ENCODE data around the gene FGD2. TPM values are rescaled to one million over a fixed set of nuclear protein-coding genes. Genes with fewer than 3 reads are reported as not detected.

The FGD2 gene
- total and polyA plus RNA-seq, 9 of the 15 experiments (the other 6 are each of a cell fraction or from before 2014, with no cell fraction given) = 0.09 TPM; not detected in 8

GRCh38 chr6:37061157-37061804 lies 55.8 kb downstream of the FGD2 start (continued):
- TF ChIP-seq ZBTB43 (CRISPR knock-in tag; IDR thresholded peaks at IDR 0.05) (no peak), TAF15 (IDR thresholded peaks at IDR 0.05; ENCODE audit: low read depth, low read length) (no peak), RFX5 (IDR thresholded peaks at IDR 0.05; ENCODE audit: low read depth, low read length) (no peak), ZNF217 (CRISPR knock-in tag; IDR thresholded peaks at IDR 0.05) (0 out of 2 replicates have a peak, but pooled peaks have one; percentile 68), SNAPC5 (CRISPR knock-in tag; IDR thresholded peaks at IDR 0.05) (no peak), NFIC (IDR thresholded peaks at IDR 0.05) (no peak), DIDO1 (tag; IDR thresholded peaks at IDR 0.05; ENCODE audit: low read depth) (no peak), CTBP1 (IDR thresholded peaks at IDR 0.05; ENCODE audit: borderline replicate concordance) (peak; percentile 72; the same call in 1 of the 2 replicates), HMG20B (CRISPR knock-in tag; IDR thresholded peaks at IDR 0.05) (no peak), USF2 (CRISPR knock-in tag; IDR thresholded peaks at IDR 0.05) (peak; percentile 56), SMARCC2 (IDR thresholded peaks at IDR 0.05; ENCODE audit: low read depth) (no peak), ZBTB34 (CRISPR knock-in tag; IDR thresholded peaks at IDR 0.05) (no peak), FOXJ3 (CRISPR knock-in tag; IDR thresholded peaks at IDR 0.05) (no peak), GATAD2B (IDR thresholded peaks at IDR 0.05; ENCODE audit: borderline replicate concordance) (no peak), RERE (CRISPR knock-in tag; IDR thresholded peaks at IDR 0.05; ENCODE audit: borderline replicate concordance) (no peak), GTF2E2 (tag; IDR thresholded peaks at IDR 0.05) (no peak)
